Panc1 (cell line): ENCODE results near the gene RUNX1. TPM values are rescaled to one million over a fixed set of nuclear protein-coding genes. Genes with fewer than 3 reads are reported as not detected.

Source experiments
- ATAC-seq: fragments of 200-7000 bp; cut with Tn5 transposase; 2 replicates; pipeline ENCODE4 v1.9.1; 2020; ENCODE audit warnings: mild to moderate bottlenecking, moderate library complexity
- BruUV-seq: library from RNA; stranded (reverse); fragments of 400-500 nt; replicated peaks from 2 replicates; lab custom pipeline; 2021; lab: Mats Ljungman, UMichigan
- CTCF ChIA-PET: fragments of 300-600 bp; sonication (Branson Sonifier 250); formaldehyde crosslinking; loops from one replicate; lab custom pipeline; 2022; ENCODE audit warnings: antibody characterized with exemption; lab: Charles Lee
- POLR2A ChIA-PET: fragments of 300-600 bp; sonication (Branson Sonifier 250); formaldehyde crosslinking; loops from one replicate; lab custom pipeline; 2022; ENCODE audit warnings: antibody characterized with exemption; lab: Charles Lee
- DNase-seq: peaks from one replicate; pipeline ENCODE4 v3.0.0-alpha.2; 2010; ENCODE audit warnings: low read depth, low spot score
- H3K27ac ChIP-seq: 2 replicates; pipeline ENCODE4 v1.5.1; 2011; ENCODE audit warnings: mild to moderate bottlenecking, low read length, inconsistent platforms
- H3K27me3 ChIP-seq: fragments of 200-500 bp; sonication (Bioruptor generic); 2 replicates; pipeline ENCODE4 v1.6.0; 2014; ENCODE audit warnings: low read length, inconsistent platforms; ENCODE audit not compliant: control insufficient read depth, insufficient read depth
- H3K36me3 ChIP-seq: fragments of 200-500 bp; sonication (Bioruptor generic); 2 replicates; pipeline ENCODE4 v1.5.1; 2014; ENCODE audit warnings: inconsistent platforms, mild to moderate bottlenecking, low read length, moderate library complexity; ENCODE audit not compliant: control insufficient read depth, insufficient read depth
- H3K4me1 ChIP-seq: 2 replicates; pipeline ENCODE4 v1.5.1; 2011; ENCODE audit warnings: inconsistent platforms, mild to moderate bottlenecking, low read length, moderate library complexity; ENCODE audit not compliant: control insufficient read depth, insufficient read depth
- H3K4me3 ChIP-seq, 2 experiments: 2 replicates each; pipeline ENCODE4 v1.5.1; 2011 to 2012; ENCODE audit warnings: low read depth in 2 of 2, low read length in 2 of 2, mild to moderate bottlenecking in 2 of 2, inconsistent platforms in 1 of 2, moderate library complexity in 1 of 2
- H3K9me3 ChIP-seq: fragments of 200-500 bp; sonication (Bioruptor generic); 2 replicates; pipeline ENCODE4 v1.5.1; 2014; ENCODE audit warnings: low read depth, mild to moderate bottlenecking, inconsistent platforms, low read length, moderate library complexity; ENCODE audit not compliant: control insufficient read depth, insufficient read depth
- CTCF ChIP-seq: fragments of 450-650 bp; IDR thresholded peaks from 2 replicates; pipeline ENCODE4 v1.5.1; 2017; ENCODE audit warnings: mild to moderate bottlenecking
- POLR2AphosphoS5 ChIP-seq: IDR thresholded peaks from 2 replicates; pipeline ENCODE4 v1.6.1; 2012; ENCODE audit warnings: mild to moderate bottlenecking, low read depth, low read length, moderate library complexity
- REST ChIP-seq, 2 experiments: IDR thresholded peaks; 2 replicates each; pipeline ENCODE4 v1.6.1; 2011 to 2012; ENCODE audit warnings: low read depth in 2 of 2, control low read depth in 1 of 2, low read length in 1 of 2, mild to moderate bottlenecking in 1 of 2, moderate library complexity in 1 of 2; ENCODE audit not compliant: insufficient read depth in 1 of 2
- SIN3A ChIP-seq: IDR thresholded peaks from 2 replicates; pipeline ENCODE4 v1.6.1; 2012; ENCODE audit warnings: low read depth, mild to moderate bottlenecking, low read length, moderate library complexity, borderline replicate concordance; ENCODE audit not compliant: insufficient read depth
- TCF7L2 ChIP-seq: IDR thresholded peaks from 2 replicates; pipeline ENCODE4 v1.6.1; 2011; ENCODE audit warnings: mild to moderate bottlenecking, low read depth, low read length, inconsistent platforms
- in situ Hi-C: cut with HindIII; loops from 2 replicates; pipeline ENCODE4 v1.10.0; 2016; ENCODE audit warnings: low sequenced_read_pairs, low pct_unique_long_range_greater_than_20kb
- intact Hi-C: fragments of 100-400 bp; cut with micrococcal nuclease; formaldehyde crosslinking; loops from one replicate; pipeline ENCODE4 v1.10.0; 2022; ENCODE audit not compliant: unreplicated experiment
- total RNA-seq: library from RNA; stranded (reverse); gene quantifications from one replicate; pipeline ENCODE4 v1.2.1, GENCODE V29; 2021; ENCODE audit not compliant: unreplicated experiment

Gene RUNX1
- total RNA-seq, 1 experiment from 2014 or later = 22.4 TPM

- no peaks in the 10 kb centered on the region for H3K9me3 ChIP-seq
- no peak overlapping the region for H3K4me3 ChIP-seq
- DNase-seq = no peak
- H3K27ac ChIP-seq = no peak overlapping the region
- ChIA-PET POLR2A (no interaction called here), CTCF (no interaction called here)
- no TSS peak for BruUV-seq
- no peaks in the 10 kb centered on the region for H3K4me1 ChIP-seq
- H3K27me3 ChIP-seq = no peaks in the 10 kb centered on the region
- in situ Hi-C loops (no loop called here), intact Hi-C loops (no loop called here)
- no peak for TF ChIP-seq TCF7L2
- no peak for TF ChIP-seq CTCF
- no peak for TF ChIP-seq SIN3A
- no peak for TF ChIP-seq REST (IDR thresholded peaks at IDR 0.05; ENCODE audit: insufficient read depth in 1 of 2, low read depth in 2 of 2, low read length in 1 of 2)
- no peak for TF ChIP-seq POLR2AphosphoS5
- no peak for ATAC-seq
- no peaks in the 10 kb centered on the region for H3K36me3 ChIP-seq
Measured at GRCh38 chr21:35091496-35091895, 42.4 kb upstream of the RUNX1 start.

- H3K4me1 ChIP-seq = no peaks in the 10 kb centered on the region
- ATAC-seq (no peak), DNase-seq (no peak)
- no peak overlapping the region for H3K4me3 ChIP-seq
- intact Hi-C loops = no loop called here
- ChIA-PET CTCF (no interaction called here), POLR2A (no interaction called here)
- in situ Hi-C loops = no loop called here
- no TSS peak for BruUV-seq
- H3K27ac ChIP-seq = no peak overlapping the region
- TF ChIP-seq TCF7L2 (no peak), POLR2AphosphoS5 (no peak), REST (IDR thresholded peaks at IDR 0.05; ENCODE audit: insufficient read depth in 1 of 2, low read depth in 2 of 2, low read length in 1 of 2) (no peak), CTCF (no peak), SIN3A (no peak)
- H3K9me3 ChIP-seq = no peaks in the 10 kb centered on the region
- no peaks in the 10 kb centered on the region for H3K27me3 ChIP-seq
- H3K36me3 ChIP-seq = no peaks in the 10 kb centered on the region
Measured at GRCh38 chr21:35090403-35090802, 41.3 kb upstream of the RUNX1 start.
